IMR-90 (cell line): ENCODE measurements around the gene TRPM3. TPM values are rescaled to one million over a fixed set of nuclear protein-coding genes. Genes with fewer than 3 reads are reported as not detected.

ENCODE experiments used
- ATAC-seq: fragments of 200-7000 bp; cut with Tn5 transposase; 2 replicates; pipeline ENCODE4 v1.9.1; 2020; ENCODE audit warnings: low read depth, mild to moderate bottlenecking, moderate library complexity
- BruUV-seq: library from RNA; stranded (reverse); fragments of 400-500 nt; replicated peaks from 2 replicates; lab custom pipeline; 2021; lab: Mats Ljungman, UMichigan
- CTCF ChIA-PET: fragments of 300-600 bp; formaldehyde crosslinking; extraction: SDS; loops from one replicate; lab custom pipeline; 2021; ENCODE audit warnings: antibody characterized with exemption; lab: Yijun Ruan, JAX
- POLR2A ChIA-PET: fragments of 300-600 bp; sonication (Branson Sonifier 250); formaldehyde crosslinking; loops from one replicate; lab custom pipeline; 2022; ENCODE audit warnings: antibody characterized with exemption; ENCODE audit not compliant: unreplicated experiment; lab: Charles Lee
- DNase-seq: peaks from one replicate; pipeline ENCODE4 v3.0.0; 2013
- H2AFZ ChIP-seq: replicated peaks from 2 replicates; pipeline ENCODE3; 2013; ENCODE audit warnings: low read length, mild to moderate bottlenecking; ENCODE audit not compliant: poor library complexity
- H2AK5ac ChIP-seq: 2 replicates; pipeline ENCODE4 v1.6.1; 2013; ENCODE audit warnings: low read depth, low read length, inconsistent platforms
- H2AK9ac ChIP-seq: replicated peaks from 2 replicates; pipeline ENCODE3; 2013; ENCODE audit warnings: mild to moderate bottlenecking, low read depth, low read length, moderate library complexity; ENCODE audit not compliant: poor library complexity
- H2BK120ac ChIP-seq: 2 replicates; pipeline ENCODE4 v1.6.1; 2013; ENCODE audit warnings: low read depth, low read length, inconsistent platforms
- H2BK15ac ChIP-seq: 3 replicates; pipeline ENCODE4 v1.6.1; 2013; ENCODE audit warnings: low read depth, low read length, inconsistent platforms
- H2BK20ac ChIP-seq: 2 replicates; pipeline ENCODE4 v1.6.1; 2013; ENCODE audit warnings: low read depth, mild to moderate bottlenecking, inconsistent platforms, low read length, moderate library complexity
- H2BK5ac ChIP-seq: 2 replicates; pipeline ENCODE4 v1.6.1; 2013; ENCODE audit warnings: mild to moderate bottlenecking, low read depth, low read length, inconsistent platforms; ENCODE audit not compliant: poor library complexity, severe bottlenecking
- H3K14ac ChIP-seq: replicated peaks from 2 replicates; pipeline ENCODE4 v1.6.1; 2013; ENCODE audit warnings: low read depth, low read length, inconsistent platforms
- H3K18ac ChIP-seq: 2 replicates; pipeline ENCODE4 v1.6.1; 2013; ENCODE audit warnings: low read depth, low read length, control low read depth
- H3K23ac ChIP-seq: 2 replicates; pipeline ENCODE4 v1.6.1; 2013; ENCODE audit warnings: low read depth, low read length, inconsistent platforms
- H3K27ac ChIP-seq: 2 replicates; pipeline ENCODE4 v1.5.1; 2013; ENCODE audit warnings: mild to moderate bottlenecking, control low read depth, low read length; ENCODE audit not compliant: insufficient read depth
- H3K27me3 ChIP-seq: 2 replicates; pipeline ENCODE4 v1.6.1; 2013; ENCODE audit warnings: low read length; ENCODE audit not compliant: control insufficient read depth, insufficient read depth
- H3K36me3 ChIP-seq: 2 replicates; pipeline ENCODE4 v1.6.1; 2013; ENCODE audit warnings: low read length, mixed read lengths; ENCODE audit not compliant: control insufficient read depth, insufficient read depth
- H3K4ac ChIP-seq: 2 replicates; pipeline ENCODE4 v1.6.1; 2013; ENCODE audit warnings: low read depth, low read length, inconsistent platforms
- H3K4me1 ChIP-seq: 2 replicates; pipeline ENCODE4 v1.6.1; 2013; ENCODE audit warnings: low read length, mixed read lengths; ENCODE audit not compliant: control insufficient read depth, insufficient read depth
- H3K4me2 ChIP-seq: 2 replicates; pipeline ENCODE4 v1.6.1; 2013; ENCODE audit warnings: low read depth, mild to moderate bottlenecking, control low read depth, low read length, moderate library complexity
- H3K4me3 ChIP-seq: 2 replicates; pipeline ENCODE4 v1.5.1; 2013; ENCODE audit warnings: low read depth, mild to moderate bottlenecking, control low read depth, low read length, moderate library complexity; ENCODE audit not compliant: insufficient read depth
- H3K56ac ChIP-seq: 2 replicates; pipeline ENCODE4 v1.6.1; 2013; ENCODE audit warnings: low read length, inconsistent platforms; ENCODE audit not compliant: insufficient read depth; ENCODE audit errors: extremely low read depth
- H3K79me1 ChIP-seq, 2 experiments: 2 replicates each; pipeline ENCODE4 v1.6.1; 2013; ENCODE audit warnings: low read length in 2 of 2, inconsistent platforms in 1 of 2, low read depth in 1 of 2
- H3K9ac ChIP-seq: 2 replicates; pipeline ENCODE4 v1.6.1; 2013; ENCODE audit warnings: low read depth, low read length, control low read depth
- H3K9me1 ChIP-seq: 2 replicates; pipeline ENCODE4 v1.6.1; 2013; ENCODE audit warnings: low read length, inconsistent platforms; ENCODE audit not compliant: insufficient read depth
- H3K9me3 ChIP-seq: 2 replicates; pipeline ENCODE4 v1.6.1; 2013; ENCODE audit warnings: low read length; ENCODE audit not compliant: control insufficient read depth, insufficient read depth
- H4K20me1 ChIP-seq: 2 replicates; pipeline ENCODE4 v1.6.1; 2013; ENCODE audit warnings: low read length, inconsistent platforms; ENCODE audit not compliant: insufficient read depth
- H4K5ac ChIP-seq: 2 replicates; pipeline ENCODE4 v1.6.1; 2013; ENCODE audit warnings: mild to moderate bottlenecking, low read depth, low read length, control low read depth
- H4K8ac ChIP-seq, 2 experiments: 2 replicates each; pipeline ENCODE4 v1.6.1; 2013; ENCODE audit warnings: low read depth in 2 of 2, low read length in 2 of 2, control low read depth in 1 of 2, inconsistent platforms in 1 of 2
- H4K91ac ChIP-seq: 2 replicates; pipeline ENCODE4 v1.6.1; 2013; ENCODE audit warnings: low read depth, low read length, inconsistent platforms; ENCODE audit not compliant: insufficient read depth
- CEBPB ChIP-seq: IDR thresholded peaks from 2 replicates; pipeline ENCODE4 v1.6.1; 2012; ENCODE audit warnings: low read depth, low read length, improper control_type of control experiment
- MAZ ChIP-seq: IDR thresholded peaks from 2 replicates; pipeline ENCODE4 v1.6.1; 2012; ENCODE audit warnings: low read depth, mild to moderate bottlenecking, low read length, improper control_type of control experiment, moderate library complexity, borderline replicate concordance
- WGBS, 2 experiments: methylation state at CpG; one replicate each; pipeline versions ENCODE4 v1.1.5 to v1.1.7; 2013; ENCODE audit warnings: missing lambda C conversion rate in 2 of 2; ENCODE audit not compliant: insufficient read length in 1 of 2; ENCODE audit errors: extremely low coverage in 2 of 2; 5-methylcytosine and 5-hydroxymethylcytosine counted together
- dilution Hi-C: fragments of 300-500 bp; cut with HindIII; formaldehyde crosslinking; loops from one replicate; pipeline ENCODE4 v1.14.3; 2018; ENCODE audit warnings: low sequenced_read_pairs; ENCODE audit not compliant: unreplicated experiment
- in situ Hi-C: fragments of 300-500 bp; cut with MboI; formaldehyde crosslinking; loops from 3 replicates; pipeline ENCODE4 v1.14.3; 2019; ENCODE audit warnings: low sequenced_read_pairs, inconsistent platforms, mixed read lengths
- intact Hi-C: fragments of 100-400 bp; cut with micrococcal nuclease; formaldehyde crosslinking; loops from 2 replicates; pipeline ENCODE4 v1.10.0; 2022
- polyA plus RNA-seq, 3 experiments: library from polyadenylated mRNA; depleted of rRNA; stranded (reverse); fragments of >200 nt; gene quantifications; 2 replicates each; pipeline ENCODE4 v1.2.3, GENCODE V29; 2012; ENCODE audit warnings: low replicate concordance in 1 of 3
- total RNA-seq: library from RNA; depleted of rRNA; stranded (reverse); fragments of >200 nt; gene quantifications from 2 replicates; pipeline ENCODE4 v1.2.3, GENCODE V29; 2012

Gene TRPM3
- total and polyA plus RNA-seq, 2 of the 4 experiments (the other 2 are of a cell fraction), result not detected

GRCh38 chr9:70561786-70562395, 559.5 kb downstream of the TRPM3 start:
- TF ChIP-seq CEBPB (peak; percentile 82), MAZ (no peak)
- Histone ChIP-seq H3K9ac (no peak overlapping the region), H4K91ac (peak overlapping the region; percentile 78), H4K8ac (peak overlapping the region; percentile 1 to 80; a peak in 2 of 4 replicates), H3K23ac (peak overlapping the region; percentile 72), H3K56ac (0 out of 2 replicates have a peak overlapping the region, but pooled peaks have one; percentile 23), H3K9me1 (peaks cover 20% of the 10 kb centered on the region), H3K4me2 (peak overlapping the region; percentile 33; the same call in 1 of the 2 replicates), H4K5ac (peak overlapping the region; percentile 90), H2BK120ac (peak overlapping the region; percentile 91), H3K9me3 (no peaks in the 10 kb centered on the region), H2AK5ac (peak overlapping the region; percentile 86), H3K79me1 (no peaks in the 10 kb centered on the region), H3K27ac (peak overlapping the region; percentile 90; the same call in 1 of the 2 replicates), H3K27me3 (no peaks in the 10 kb centered on the region), H2AFZ (no peak overlapping the region), H4K20me1 (no peaks in the 10 kb centered on the region), H2BK15ac (peak overlapping the region; percentile 88; the same call in 2 of the 3 replicates), H3K36me3 (no peaks in the 10 kb centered on the region), H2AK9ac (no peak overlapping the region), H3K18ac (peak overlapping the region; percentile 95), H3K4me3 (no peak overlapping the region), H2BK20ac (peak overlapping the region; percentile 87), H3K4ac (peak overlapping the region; percentile 84), H2BK5ac (peak overlapping the region; percentile 75), H3K4me1 (peaks cover 24% of the 10 kb centered on the region), H3K14ac (peak overlapping the region; percentile 60)
- no CpG with 5 or more reads among the region's 3 CpGs for WGBS, 2 experiments
- CTCF ChIA-PET, result interaction anchor here (1.0 kb wide), 2 partner anchors 12 to 26 kb away, joined by 3 to 8 read pairs; no protein-coding TSS in a partner anchor
- intact Hi-C loops (no loop called here), in situ Hi-C loops (no loop called here), dilution Hi-C loops (no loop called here)
- POLR2A ChIA-PET, result no interaction called here
- BruUV-seq, result no TSS peak
- ATAC-seq (peak; percentile 49), DNase-seq (peak; percentile 63)
